SK-N-MC (cell line): Measurements from ENCODE around the gene XPO1.

Experiments used
- EZH2 ChIP-seq: fragments of 200-600 bp; sonication (generic); IDR thresholded peaks from one replicate; pipeline ENCODE4 v1.6.1; 2017; ENCODE audit warnings: antibody characterized with exemption
- POLR2AphosphoS5 ChIP-seq: IDR thresholded peaks from 2 replicates; pipeline ENCODE4 v1.6.1; 2012; ENCODE audit warnings: mild to moderate bottlenecking, low read depth, low read length, borderline replicate concordance

- TF ChIP-seq EZH2 (no peak), POLR2AphosphoS5 (no peak)
Measured at GRCh38 chr2:61582165-61582564, 44.0 kb upstream of the XPO1 start.
